Measurements from ENCODE around the gene TMOD2.
"Not testable (repeated sequence)": the region's sequence is repeated elsewhere in the genome, so short reads cannot be mapped to it uniquely, and the experiment has no call there.

Gene TMOD2

GRCh38 chr15:51774916-51775315, 23.5 kb downstream of the TMOD2 start:
- DNase-seq (ENCODE audit: low read depth) = no peak

GRCh38 chr15:51775967-51776816, 24.8 kb downstream of the TMOD2 start:
- DNase-seq (ENCODE audit: low read depth) = peak; percentile 27

GRCh38 chr15:51776952-51777569, 25.7 kb downstream of the TMOD2 start:
- DNase-seq (ENCODE audit: low read depth) = peak; percentile 46

GRCh38 chr15:51780636-51781035, 29.2 kb downstream of the TMOD2 start:
- DNase-seq (ENCODE audit: low read depth) = no peak

- DNase-seq (ENCODE audit: low read depth) = no peak
These were observed 30.1 kb downstream of the TMOD2 start for GRCh38 chr15:51781506-51781905.

- DNase-seq (ENCODE audit: low read depth) = no peak
These were observed 31.0 kb downstream of the TMOD2 start for GRCh38 chr15:51782357-51782896.

- no peak for DNase-seq (ENCODE audit: low read depth)
These were observed 32.6 kb downstream of the TMOD2 start for GRCh38 chr15:51783967-51784366.

GRCh38 chr15:51787130-51787529, 35.7 kb downstream of the TMOD2 start:
- not testable (repeated sequence) for DNase-seq (ENCODE audit: low read depth)

- DNase-seq (ENCODE audit: low read depth) = not testable (repeated sequence)
These were observed 41.1 kb downstream of the TMOD2 start for GRCh38 chr15:51792474-51792873.

- DNase-seq (ENCODE audit: low read depth) = no peak
These were observed 42.3 kb downstream of the TMOD2 start for GRCh38 chr15:51793521-51794305.

- no peak for DNase-seq (ENCODE audit: low read depth)
These were observed 45.5 kb downstream of the TMOD2 start for GRCh38 chr15:51796847-51797401.

- DNase-seq (ENCODE audit: low read depth) = no peak
These were observed 46.9 kb downstream of the TMOD2 start for GRCh38 chr15:51798281-51798680.

GRCh38 chr15:51799282-51800252, 48.2 kb downstream of the TMOD2 start:
- no peak for DNase-seq (ENCODE audit: low read depth)

GRCh38 chr15:51801391-51801835, 50.0 kb downstream of the TMOD2 start:
- no peak for DNase-seq (ENCODE audit: low read depth)

- DNase-seq (ENCODE audit: low read depth) = no peak
These were observed 51.2 kb downstream of the TMOD2 start for GRCh38 chr15:51802593-51802992.

- no peak for DNase-seq (ENCODE audit: low read depth)
These were observed 52.6 kb downstream of the TMOD2 start for GRCh38 chr15:51803965-51804364.

GRCh38 chr15:51806123-51806522, 54.7 kb downstream of the TMOD2 start:
- no peak for DNase-seq (ENCODE audit: low read depth)

- DNase-seq (ENCODE audit: low read depth) = no peak
These were observed 58.1 kb downstream of the TMOD2 start for GRCh38 chr15:51809457-51809856.

- DNase-seq (ENCODE audit: low read depth) = no peak
These were observed 61.2 kb downstream of the TMOD2 start for GRCh38 chr15:51812598-51812997.

GRCh38 chr15:51814606-51815005, 63.2 kb downstream of the TMOD2 start:
- DNase-seq (ENCODE audit: low read depth) = no peak

GRCh38 chr15:51816611-51817010, 65.2 kb downstream of the TMOD2 start:
- no peak for DNase-seq (ENCODE audit: low read depth)

Data from activated T-cell treated with anti-CD3 and anti-CD28 coated beads for 1 hour (primary cell).